ENCODE data around the gene DDB1. TPM values are rescaled to one million over a fixed set of nuclear protein-coding genes. Genes with fewer than 3 reads are reported as not detected.

The DDB1 gene
- total RNA-seq, 1 experiment from 2014 or later, result 284 TPM

- POLR2A ChIA-PET, result interaction anchor here (1.0 kb wide), 1 partner anchor 8 kb away, joined by 4 read pairs; the partner anchor contains the start of genes CYB561A3 and TMEM138
- CTCF ChIA-PET, result interaction anchor here (2.2 kb wide), 1 partner anchor 17 kb away, joined by 6 read pairs; no protein-coding TSS in a partner anchor
- no peak overlapping the region for H3K4me3 ChIP-seq (ENCODE audit: low read depth, low read length)
- intact Hi-C loops (cut with micrococcal nuclease; ENCODE audit: unreplicated experiment), result no loop called here
- Mint-ChIP-seq H3K36me3 (ENCODE audit: insufficient read depth, unreplicated experiment) (peaks cover 6% of the 10 kb centered on the region), H3K4me3 (ENCODE audit: unreplicated experiment) (no peak overlapping the region), H3K4me1 (ENCODE audit: low read depth, unreplicated experiment) (no peaks in the 10 kb centered on the region), H3K27me3 (ENCODE audit: insufficient read depth, unreplicated experiment) (no peaks in the 10 kb centered on the region), H3K27ac (ENCODE audit: unreplicated experiment) (no peak overlapping the region), H3K9me3 (ENCODE audit: unreplicated experiment) (no peaks in the 10 kb centered on the region)
- H3K27me3 ChIP-seq (replicated peaks; ENCODE audit: control insufficient read depth, insufficient read depth, low read length), result no peaks in the 10 kb centered on the region
- no peaks in the 10 kb centered on the region for H3K36me3 ChIP-seq (ENCODE audit: control insufficient read depth, insufficient read depth, low read length)
- no peaks in the 10 kb centered on the region for H3K4me1 ChIP-seq
- no peaks in the 10 kb centered on the region for H3K9me3 ChIP-seq
- TF ChIP-seq CTCF (IDR thresholded peaks at IDR 0.05; ENCODE audit: insufficient read depth in 1 of 2, low read depth in 1 of 2, low read length in 1 of 2, severe bottlenecking in 1 of 2, unreplicated experiment in 1 of 2), result no peak
- no peak for DNase-seq
- BruUV-seq (replicated peaks), result no TSS peak
Measured at GRCh38 chr11:61353131-61354067, 20.5 kb upstream of the DDB1 start.

- Mint-ChIP-seq H3K9me3 (ENCODE audit: unreplicated experiment) (no peaks in the 10 kb centered on the region), H3K27ac (ENCODE audit: unreplicated experiment) (no peak overlapping the region), H3K4me1 (ENCODE audit: low read depth, unreplicated experiment) (no peaks in the 10 kb centered on the region), H3K4me3 (ENCODE audit: unreplicated experiment) (no peak overlapping the region), H3K36me3 (ENCODE audit: insufficient read depth, unreplicated experiment) (peaks cover 13% of the 10 kb centered on the region), H3K27me3 (ENCODE audit: insufficient read depth, unreplicated experiment) (no peaks in the 10 kb centered on the region)
- no peaks in the 10 kb centered on the region for H3K4me1 ChIP-seq
- DNase-seq, result no peak
- TF ChIP-seq CTCF (IDR thresholded peaks at IDR 0.05; ENCODE audit: insufficient read depth in 1 of 2, low read depth in 1 of 2, low read length in 1 of 2, severe bottlenecking in 1 of 2, unreplicated experiment in 1 of 2), result no peak
- H3K4me3 ChIP-seq (ENCODE audit: low read depth, low read length), result no peak overlapping the region
- POLR2A ChIA-PET, result no interaction called here
- BruUV-seq (replicated peaks), result no TSS peak
- H3K27me3 ChIP-seq (replicated peaks; ENCODE audit: control insufficient read depth, insufficient read depth, low read length), result no peaks in the 10 kb centered on the region
- no peaks in the 10 kb centered on the region for H3K9me3 ChIP-seq
- no peaks in the 10 kb centered on the region for H3K36me3 ChIP-seq (ENCODE audit: control insufficient read depth, insufficient read depth, low read length)
- CTCF ChIA-PET, result interaction anchor here (2.2 kb wide), 1 partner anchor 16 kb away, joined by 6 read pairs; no protein-coding TSS in a partner anchor
- intact Hi-C loops (cut with micrococcal nuclease; ENCODE audit: unreplicated experiment), result no loop called here
Measured at GRCh38 chr11:61352038-61352437, 19.1 kb upstream of the DDB1 start.

- H3K36me3 ChIP-seq (ENCODE audit: control insufficient read depth, insufficient read depth, low read length), result no peaks in the 10 kb centered on the region
- POLR2A ChIA-PET, result no interaction called here
- no TSS peak for BruUV-seq (replicated peaks)
Measured at GRCh38 chr11:61350803-61351202, 17.9 kb upstream of the DDB1 start.

More at GRCh38 chr11:61350803-61351202, 17.9 kb upstream of the DDB1 start:
- no peaks in the 10 kb centered on the region for H3K9me3 ChIP-seq
- no peak overlapping the region for H3K4me3 Mint-ChIP-seq (ENCODE audit: unreplicated experiment)
- TF ChIP-seq CTCF (IDR thresholded peaks at IDR 0.05; ENCODE audit: insufficient read depth in 1 of 2, low read depth in 1 of 2, low read length in 1 of 2, severe bottlenecking in 1 of 2, unreplicated experiment in 1 of 2), result no peak
- H3K4me1 ChIP-seq, result no peaks in the 10 kb centered on the region
- H3K36me3 Mint-ChIP-seq (ENCODE audit: insufficient read depth, unreplicated experiment), result peaks cover 13% of the 10 kb centered on the region
- H3K4me1 Mint-ChIP-seq (ENCODE audit: low read depth, unreplicated experiment), result no peaks in the 10 kb centered on the region
- H3K4me3 ChIP-seq (ENCODE audit: low read depth, low read length), result no peak overlapping the region
- H3K27me3 ChIP-seq (replicated peaks; ENCODE audit: control insufficient read depth, insufficient read depth, low read length), result no peaks in the 10 kb centered on the region
- no peak overlapping the region for H3K27ac Mint-ChIP-seq (ENCODE audit: unreplicated experiment)
- no peak for DNase-seq
- no peaks in the 10 kb centered on the region for H3K9me3 Mint-ChIP-seq (ENCODE audit: unreplicated experiment)
- intact Hi-C loops (cut with micrococcal nuclease; ENCODE audit: unreplicated experiment), result no loop called here
- H3K27me3 Mint-ChIP-seq (ENCODE audit: insufficient read depth, unreplicated experiment), result no peaks in the 10 kb centered on the region
- CTCF ChIA-PET, result no interaction called here

All from Caco-2 (cell line).